Measurements from ENCODE around the gene LAMA4.

DNA sequence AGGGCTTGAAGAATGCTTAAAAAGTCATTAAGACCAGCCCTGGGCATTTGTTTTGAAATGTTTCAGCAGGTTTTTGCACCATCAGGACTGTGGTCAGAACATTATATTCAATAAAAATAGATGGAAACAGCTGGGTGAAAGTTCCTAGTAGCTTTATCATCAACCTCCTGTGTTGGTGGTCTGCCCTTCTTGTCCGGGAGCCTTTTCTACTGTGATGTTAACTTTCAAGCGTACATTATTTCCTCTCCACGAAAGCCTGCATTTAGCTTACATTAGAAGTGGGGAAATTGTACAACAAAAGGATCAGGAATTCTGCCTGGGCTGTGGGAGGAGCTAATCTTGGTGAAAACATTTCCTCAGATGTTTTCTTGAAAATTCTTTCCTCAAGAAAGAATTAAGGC lies 71.1 kb downstream of the LAMA4 start:
- TF ChIP-seq EZH2 (IDR thresholded peaks at IDR 0.05) (no peak), EZH2phosphoT487 (IDR thresholded peaks at IDR 0.05) (no peak), CTCF (IDR thresholded peaks at IDR 0.05) (no peak)

Measured in neural progenitor cell (in vitro differentiated cells).